Stomach (tissue), 4 donors: ENCODE results near the gene PALLD.

Experiments used
- POLR2AphosphoS5 ChIP-seq, 3 donors: sonication (generic); formaldehyde crosslinking; IDR thresholded peaks; one replicate each; pipeline ENCODE4 v1.6.1; 2016; ENCODE audit warnings: antibody characterized with exemption in 3 of 3
- TF ChIP-seq, protein P1 (sequence below), 7 experiments: fragments of 450-650 bp in 4 of 7; fragments of 200-600 bp in 3 of 7; sonication (generic) in 3 of 7; IDR thresholded peaks; one replicate each; pipeline ENCODE4 v1.5.1; 2016 to 2019; ENCODE audit warnings: antibody characterized with exemption in 7 of 7, control low read depth in 2 of 7, mild to moderate bottlenecking in 1 of 7

DNA sequence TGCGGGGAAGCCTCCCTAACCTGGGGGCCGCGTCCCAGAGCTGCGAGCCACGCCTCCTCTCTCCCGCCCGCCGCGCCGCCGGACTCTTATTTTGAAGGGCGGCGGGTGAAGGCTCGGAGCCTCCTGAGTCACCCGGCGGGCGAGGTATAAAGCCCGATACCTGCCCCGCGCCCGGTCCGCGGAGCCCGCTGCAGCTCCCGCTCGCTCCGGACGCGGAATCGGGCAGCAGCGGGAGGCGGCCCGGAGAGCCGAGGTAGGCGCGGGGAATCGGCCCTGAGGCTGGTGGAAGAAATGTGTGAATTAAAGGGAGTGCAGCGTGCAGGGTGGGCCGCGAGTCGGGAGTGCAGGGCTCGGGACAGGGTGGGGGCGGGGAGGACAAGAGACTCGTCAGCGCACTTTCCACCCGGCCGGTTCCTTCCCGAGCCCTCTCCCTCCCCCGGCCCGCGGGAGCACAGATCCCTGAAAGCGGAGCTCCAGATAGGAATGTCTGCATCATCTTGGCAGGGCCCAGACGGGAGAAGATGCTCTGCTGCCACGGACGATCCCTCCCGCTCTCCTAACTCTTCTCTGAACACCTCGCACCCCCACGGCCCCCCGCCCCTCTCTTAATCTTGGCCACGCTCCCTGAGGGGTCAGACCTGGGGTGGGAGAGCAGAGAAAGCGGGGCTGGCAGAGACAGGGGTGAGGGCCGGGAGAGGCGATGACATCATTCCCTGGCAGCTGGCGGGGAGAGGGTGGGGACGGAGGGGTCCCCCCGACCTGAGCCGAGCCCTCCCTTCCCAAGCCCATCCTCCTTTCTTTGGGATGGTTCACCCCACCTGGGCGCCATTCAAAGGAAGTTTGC lies 335.3 kb downstream of the PALLD start:
- TF ChIP-seq, protein P1, sequence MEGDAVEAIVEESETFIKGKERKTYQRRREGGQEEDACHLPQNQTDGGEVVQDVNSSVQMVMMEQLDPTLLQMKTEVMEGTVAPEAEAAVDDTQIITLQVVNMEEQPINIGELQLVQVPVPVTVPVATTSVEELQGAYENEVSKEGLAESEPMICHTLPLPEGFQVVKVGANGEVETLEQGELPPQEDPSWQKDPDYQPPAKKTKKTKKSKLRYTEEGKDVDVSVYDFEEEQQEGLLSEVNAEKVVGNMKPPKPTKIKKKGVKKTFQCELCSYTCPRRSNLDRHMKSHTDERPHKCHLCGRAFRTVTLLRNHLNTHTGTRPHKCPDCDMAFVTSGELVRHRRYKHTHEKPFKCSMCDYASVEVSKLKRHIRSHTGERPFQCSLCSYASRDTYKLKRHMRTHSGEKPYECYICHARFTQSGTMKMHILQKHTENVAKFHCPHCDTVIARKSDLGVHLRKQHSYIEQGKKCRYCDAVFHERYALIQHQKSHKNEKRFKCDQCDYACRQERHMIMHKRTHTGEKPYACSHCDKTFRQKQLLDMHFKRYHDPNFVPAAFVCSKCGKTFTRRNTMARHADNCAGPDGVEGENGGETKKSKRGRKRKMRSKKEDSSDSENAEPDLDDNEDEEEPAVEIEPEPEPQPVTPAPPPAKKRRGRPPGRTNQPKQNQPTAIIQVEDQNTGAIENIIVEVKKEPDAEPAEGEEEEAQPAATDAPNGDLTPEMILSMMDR (IDR thresholded peaks at IDR 0.05) = no peak
- TF ChIP-seq POLR2AphosphoS5 (IDR thresholded peaks at IDR 0.05) = peak; percentile 91 to 97 (median 96)
